NCI-H1092 treated with DMSO at 0.1 percent for 48 hours (cell line): ENCODE results near the gene IL23A.
"Not testable (repeated sequence)": the region's sequence is repeated elsewhere in the genome, so short reads cannot be mapped to it uniquely, and the experiment has no call there.

Experiments
- DNase-seq: peaks from one replicate; lab custom pipeline; 2025; lab: John Stamatoyannopoulos, UW

Gene IL23A

DNA sequence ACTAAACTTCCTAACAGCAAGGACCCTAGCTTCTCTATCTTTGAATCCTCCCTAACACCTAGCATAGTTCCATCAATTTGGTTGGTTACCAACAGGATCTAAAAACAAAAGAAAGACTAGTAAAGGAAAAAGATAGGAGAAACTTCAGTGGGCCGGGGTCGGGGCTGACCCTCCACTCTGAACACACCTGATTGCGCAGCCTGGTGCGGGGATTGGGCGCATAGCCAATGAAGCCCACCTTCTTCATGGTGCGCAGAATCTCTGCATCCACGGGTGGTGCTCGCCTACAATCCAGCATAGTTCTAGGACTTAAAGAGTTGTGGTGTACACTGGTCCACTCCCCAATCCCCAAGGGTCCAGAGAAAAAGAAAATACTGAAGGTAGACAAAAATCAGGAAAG is 12.6 kb upstream of the IL23A start:
- DNase-seq = no peak

DNA sequence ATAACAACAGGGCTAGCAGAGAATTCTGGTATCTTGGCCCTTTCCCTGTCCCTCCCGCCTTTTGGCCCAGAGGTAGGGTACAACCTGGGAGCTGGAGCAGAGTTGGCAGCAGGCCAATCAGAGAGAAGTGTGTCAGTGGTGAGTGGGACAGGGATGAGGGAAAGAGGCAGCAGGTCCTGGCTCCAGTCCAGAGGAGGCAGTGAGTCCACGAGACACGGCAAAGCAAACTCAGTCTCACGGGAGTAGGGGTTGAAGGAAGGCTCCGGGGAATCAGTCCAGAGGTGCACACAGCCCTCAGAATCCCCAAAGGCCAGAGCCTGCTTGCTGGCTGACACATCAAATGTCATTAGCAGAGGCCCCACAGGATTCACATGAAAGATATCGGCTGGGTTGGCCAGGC is 12.2 kb upstream of the IL23A start:
- DNase-seq = no peak

DNA sequence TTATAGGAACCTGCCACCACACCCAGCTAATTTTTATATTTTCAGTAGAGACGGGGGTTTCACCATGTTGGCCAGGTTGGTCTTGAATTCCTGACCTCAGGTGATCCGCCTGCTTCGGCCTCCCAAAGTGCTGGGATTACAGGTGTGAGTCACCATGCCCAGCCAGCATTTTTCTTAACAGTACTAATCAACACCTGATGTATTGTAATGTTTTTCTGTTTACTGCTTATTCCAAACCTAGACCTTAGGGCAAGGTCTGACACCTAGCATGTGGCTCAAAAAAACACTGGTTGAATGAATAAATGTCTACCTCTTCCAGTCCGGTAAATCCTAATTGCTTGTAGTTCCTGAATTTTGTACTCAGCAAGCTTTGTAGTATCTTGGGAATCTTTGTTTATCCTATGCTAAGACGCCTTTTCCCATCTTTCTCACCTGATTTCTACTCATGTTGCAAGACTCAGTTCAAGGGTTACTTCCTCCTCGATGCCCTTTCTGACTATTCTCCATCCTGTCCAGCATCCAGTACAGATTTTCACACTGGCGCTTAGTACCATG is 7.7 kb upstream of the IL23A start:
- no peak for DNase-seq

DNA sequence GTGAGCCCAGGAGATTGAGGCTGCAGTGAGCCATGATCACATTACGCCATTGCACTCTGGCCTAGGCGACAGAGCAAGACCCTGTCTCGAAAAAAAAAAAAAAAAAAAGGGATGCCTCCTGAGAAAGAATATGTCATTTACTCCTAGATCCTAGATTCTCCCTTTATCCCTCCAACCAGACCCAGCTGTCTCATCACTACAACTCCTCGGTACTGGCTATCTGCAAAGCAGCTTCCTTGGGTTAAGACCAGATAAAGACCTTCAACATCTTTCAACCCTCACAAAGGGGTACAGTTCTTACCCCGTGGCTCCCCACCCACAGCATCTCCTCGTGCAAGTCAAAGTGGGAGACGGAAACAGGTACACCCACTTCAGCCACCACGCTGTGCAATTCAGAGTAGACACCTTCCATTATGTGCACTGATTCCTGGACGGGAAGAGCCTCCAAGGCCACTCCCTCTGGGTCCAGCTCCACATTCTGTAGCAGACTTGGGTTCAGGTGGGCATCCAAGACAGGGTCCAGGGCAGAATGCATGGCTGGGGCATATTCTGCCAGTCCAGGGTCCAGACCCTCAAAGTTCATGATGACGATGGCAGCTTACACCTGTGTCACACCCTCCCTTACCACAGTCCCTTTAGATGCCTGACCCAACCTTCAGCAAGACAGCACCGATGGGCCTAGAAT is 6.0 kb upstream of the IL23A start:
- DNase-seq = no peak

DNA sequence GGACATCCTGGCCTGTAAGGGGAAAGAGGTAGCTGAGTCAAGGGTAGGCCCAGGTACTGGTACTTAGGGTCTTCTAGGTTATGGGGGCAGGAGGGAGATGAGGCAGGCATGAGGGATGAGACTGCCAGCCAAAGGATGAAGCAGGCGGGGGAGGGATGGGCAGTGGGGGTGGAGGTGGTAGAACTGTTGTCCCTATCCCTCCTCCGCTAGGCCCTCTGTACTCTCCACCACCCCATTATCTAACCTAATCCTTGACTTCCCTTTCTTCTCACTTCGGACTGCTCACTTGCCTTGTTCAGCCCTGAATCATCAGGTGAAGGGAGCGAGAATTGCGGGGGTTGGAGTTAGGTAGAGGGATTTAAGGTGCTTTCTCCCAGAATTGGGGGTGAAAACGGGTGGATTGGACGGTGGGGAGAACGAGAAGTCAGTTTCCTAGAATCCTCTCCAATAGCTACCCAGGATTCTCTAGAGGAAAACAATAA is 5.4 kb upstream of the IL23A start:
- no peak for DNase-seq

DNA sequence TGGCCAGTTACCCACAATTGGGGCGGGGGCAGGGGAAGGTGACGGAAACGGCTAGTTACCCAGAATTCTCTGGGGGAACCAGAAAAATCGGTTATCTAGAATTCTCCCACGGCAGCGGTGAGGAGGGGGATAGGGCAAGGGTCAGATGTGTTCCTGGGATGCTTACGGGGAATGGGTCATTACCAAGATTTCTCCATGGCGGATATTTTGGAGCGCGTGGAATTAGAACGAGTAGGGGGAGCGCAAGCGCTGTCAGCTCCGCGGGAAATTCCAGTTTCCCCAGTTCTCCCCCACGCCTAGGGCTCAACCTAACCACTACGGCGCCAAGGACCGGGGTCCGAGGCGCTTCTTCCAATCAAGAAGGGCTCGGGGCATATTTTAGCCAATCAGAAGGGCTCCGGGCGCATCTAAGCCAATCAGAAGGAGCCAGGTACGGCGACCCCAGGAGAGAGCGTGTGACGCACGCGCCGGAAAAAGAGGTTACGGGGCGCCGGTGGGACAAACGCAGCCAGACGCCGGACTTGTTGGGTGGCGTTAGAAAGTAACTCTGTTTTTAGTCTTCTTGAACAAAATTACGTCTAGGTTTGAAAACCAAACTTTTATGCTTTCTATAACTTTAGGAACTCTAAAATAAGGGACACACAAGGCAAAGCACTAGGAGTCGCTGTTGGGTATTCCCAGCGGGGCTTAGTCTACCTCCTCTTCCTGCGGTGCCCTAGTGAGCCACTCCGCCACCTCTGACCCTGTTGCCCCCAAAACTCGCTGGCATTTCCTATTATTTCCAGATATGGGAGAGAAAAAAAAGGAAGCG is 4.8 kb upstream of the IL23A start, which contains the start of gene PAN2:
Gene PAN2, minus strand, starts transcription at position 322 of the 811 bp plus-strand sequence. CDS start 906 bp downstream, outside the sequence.
- DNase-seq = peak; percentile 92

DNA sequence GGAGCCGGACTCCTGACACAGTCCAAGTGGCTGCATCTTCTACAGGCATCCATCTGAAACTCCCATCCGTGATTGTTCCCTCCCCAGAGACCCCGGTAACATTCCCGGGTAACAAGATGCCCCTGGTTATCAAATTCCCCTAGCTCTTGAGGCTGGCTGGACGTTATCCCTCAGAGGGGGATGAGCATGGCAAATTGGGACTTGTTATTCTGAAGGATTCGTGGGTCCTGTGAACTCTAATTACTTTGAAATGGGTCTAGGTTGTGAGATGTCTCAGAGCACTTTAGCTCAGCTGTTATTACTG is 4.2 kb upstream of the IL23A start:
- no peak for DNase-seq

DNA sequence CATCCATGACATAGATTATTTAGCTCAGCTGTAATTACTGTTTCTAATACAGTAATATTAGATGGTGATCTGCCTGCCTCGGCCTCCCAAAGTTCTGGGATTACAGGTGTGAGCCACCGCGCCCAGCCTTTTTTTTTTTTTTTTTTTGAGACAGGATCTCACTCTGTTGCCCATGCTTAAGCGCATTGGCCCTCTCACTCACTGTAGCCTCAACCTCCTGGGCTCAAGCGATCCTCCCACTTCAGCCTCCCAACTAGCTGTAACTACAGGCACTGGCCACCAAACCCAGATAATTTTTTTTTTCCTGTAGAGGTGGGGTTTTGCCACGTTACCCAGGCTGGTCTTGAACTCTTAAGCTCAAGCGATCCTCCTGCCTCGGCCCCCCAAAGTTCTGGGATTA is 3.2 kb upstream of the IL23A start:
- not testable (repeated sequence) for DNase-seq

DNA sequence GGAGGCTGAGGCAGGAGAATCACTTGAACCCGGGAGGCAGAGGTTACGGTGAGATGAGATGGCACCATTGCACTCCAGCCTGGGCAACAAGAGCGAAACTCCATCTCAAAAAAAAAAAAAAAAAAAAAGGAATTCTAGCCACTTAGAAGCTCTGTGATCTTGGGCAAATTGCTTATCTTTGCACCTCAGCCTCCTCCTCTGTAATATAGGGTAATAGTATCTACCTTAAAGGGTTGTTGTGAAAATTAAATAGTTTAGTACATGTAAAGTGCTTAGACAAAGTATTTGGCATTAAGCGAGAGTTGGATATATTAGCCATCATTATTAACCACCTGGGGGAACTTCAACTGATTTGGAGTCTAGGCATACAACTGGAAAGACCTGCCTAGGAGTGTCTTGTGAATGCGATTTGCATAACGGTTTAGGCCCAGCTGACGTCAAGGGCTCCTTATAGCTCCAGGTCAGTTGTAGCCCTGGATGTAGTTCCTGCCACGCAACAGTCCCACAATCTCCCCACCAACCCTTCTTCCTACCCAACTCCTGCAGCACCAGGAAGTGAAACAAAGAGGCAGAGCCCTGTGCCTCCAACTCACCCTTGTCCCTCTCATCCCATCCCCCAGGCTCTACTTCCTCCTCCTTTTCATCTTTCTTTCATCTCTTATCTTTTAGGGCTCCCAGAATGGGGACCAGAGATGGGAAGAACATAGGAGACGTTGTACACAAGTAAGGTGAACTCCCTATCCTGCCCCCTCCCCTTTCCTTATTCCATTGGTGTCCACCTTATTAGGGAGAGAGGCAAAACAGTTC is 2.1 kb upstream of the IL23A start:
- no peak for DNase-seq

DNA sequence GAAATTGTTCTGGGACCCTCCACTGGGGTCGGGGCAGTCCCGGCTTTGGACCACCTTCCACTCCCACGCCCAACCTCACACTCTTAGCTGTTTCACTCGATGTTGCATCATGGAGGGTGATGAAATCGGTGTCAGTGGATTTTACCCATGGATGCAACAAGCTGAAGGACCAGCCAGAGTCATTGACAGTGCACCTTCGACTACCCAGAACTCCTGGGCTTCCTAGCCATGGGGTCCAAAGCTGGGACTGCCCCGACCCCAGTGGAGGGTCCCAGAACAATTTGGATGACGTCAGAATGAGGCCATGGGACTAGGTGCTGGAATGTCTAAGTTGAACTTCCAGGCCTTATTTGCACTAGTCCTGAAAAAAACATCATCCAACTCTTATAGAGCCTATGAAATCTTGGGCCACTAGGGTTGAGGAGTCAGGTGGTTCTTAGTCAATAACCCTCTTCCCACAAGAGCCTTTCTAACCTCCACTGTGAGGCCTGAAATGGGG is 882 bp upstream of the IL23A start:
- no peak for DNase-seq

DNA sequence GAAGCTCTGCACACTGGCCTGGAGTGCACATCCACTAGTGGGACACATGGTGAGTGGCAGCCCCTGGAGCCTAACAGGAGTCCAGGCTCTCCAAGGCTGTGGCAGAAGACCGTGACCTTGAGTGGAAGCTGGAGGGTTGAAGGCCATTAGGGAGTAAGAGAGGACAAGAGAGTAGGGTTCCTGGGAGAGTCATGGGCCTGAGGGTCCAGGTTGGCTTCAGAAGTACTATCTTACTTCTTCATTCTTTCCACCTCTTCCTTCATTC is 406 bp downstream of the IL23A start:
- DNase-seq = no peak

DNA sequence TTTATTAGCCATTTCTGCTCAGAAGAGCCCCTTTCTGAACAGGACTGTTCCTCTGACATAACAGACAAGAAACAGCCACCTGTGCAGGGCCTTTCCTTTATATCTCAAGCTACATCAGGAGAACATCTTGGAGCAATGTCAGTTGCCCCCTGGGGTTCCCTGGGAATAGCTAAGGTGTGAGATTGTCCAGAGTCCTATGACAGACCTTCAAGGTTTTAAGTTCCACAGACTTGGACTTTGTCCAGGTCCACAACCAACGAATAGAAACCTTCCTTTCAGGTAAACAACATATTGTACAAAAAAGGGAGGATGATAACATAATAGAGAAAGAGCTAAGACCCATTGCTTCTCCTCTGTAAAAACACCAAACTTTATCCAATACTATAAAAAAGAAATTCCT is 2.9 kb downstream of the IL23A start:
- no peak for DNase-seq

DNA sequence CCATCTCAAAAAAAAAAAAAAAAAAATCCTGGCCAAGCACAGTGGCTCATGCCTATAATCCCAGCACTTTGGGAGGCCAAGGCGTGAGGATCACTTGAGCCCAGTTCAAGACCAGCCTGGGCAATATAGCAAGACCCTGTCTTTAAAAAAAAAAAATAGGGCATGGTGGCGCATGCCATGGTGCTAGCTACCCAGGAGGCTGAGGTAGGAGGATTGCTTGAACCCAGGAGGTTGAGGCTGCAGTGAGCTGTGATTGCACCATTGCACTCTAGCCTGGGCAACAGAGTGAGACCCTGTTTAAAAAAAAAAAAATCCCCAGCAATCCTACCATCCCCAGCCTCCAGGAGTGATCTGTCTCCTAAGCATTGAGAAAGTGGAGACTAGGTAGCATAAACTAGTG is 3.6 kb downstream of the IL23A start:
- not testable (repeated sequence) for DNase-seq

DNA sequence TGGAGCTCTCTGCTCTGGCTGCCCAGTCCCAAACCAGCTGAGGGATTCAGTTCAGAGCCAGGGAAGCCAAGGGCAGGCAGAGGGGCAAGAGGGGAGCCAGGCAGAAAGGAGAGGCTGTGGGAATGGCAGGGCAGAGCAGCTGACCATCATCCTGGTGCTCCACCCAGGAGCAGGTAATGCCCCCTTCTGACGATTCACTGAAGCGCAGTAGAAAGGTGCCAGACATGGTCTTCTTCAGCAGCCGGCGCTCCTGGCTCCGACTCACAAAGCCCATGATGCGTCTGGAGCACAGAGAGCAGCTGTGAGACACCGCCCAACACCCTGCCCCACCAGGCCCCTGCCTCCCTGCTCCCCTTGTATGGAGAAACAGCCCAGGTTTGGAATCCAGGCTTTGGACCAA is 8.0 kb downstream of the IL23A start:
- DNase-seq = no peak

DNA sequence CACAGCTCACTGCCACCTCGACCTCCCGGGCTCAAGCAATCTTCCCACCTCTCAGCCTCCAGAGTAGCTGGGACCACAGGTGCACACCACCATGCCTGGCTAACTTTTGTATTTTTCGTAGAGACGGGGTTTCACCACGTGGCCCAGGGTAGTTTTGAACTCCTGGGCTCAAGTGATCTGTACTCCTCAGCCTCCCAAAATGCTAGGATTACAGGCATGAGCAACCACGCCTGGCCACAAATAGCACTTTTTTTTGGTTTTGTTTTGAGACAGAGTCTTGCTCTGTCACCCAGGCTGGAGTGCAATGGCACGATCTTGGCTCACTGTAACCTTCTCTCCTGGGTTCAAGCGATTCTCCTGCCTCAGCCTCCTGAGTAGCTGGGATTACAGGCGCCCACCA is 8.6 kb downstream of the IL23A start:
- not testable (repeated sequence) for DNase-seq

DNA sequence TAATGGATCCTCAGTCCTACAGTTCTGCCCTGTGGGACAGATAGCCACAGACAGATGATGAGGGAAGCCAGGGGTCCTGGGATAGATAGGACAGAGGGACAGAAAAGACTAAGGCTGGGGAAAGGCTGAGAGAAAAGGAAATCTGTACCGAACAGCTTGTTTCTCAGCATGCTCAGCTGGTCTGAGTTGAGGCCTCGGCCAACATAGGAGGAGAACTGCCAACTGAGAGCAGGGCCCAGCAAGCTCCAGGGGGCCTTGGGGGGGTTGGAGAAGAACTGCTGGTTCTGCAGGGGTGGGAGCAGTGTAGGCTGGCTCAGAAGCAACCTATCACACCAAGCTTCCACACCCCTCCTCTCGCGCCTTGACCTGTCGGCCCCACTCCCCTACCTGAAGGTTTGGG is 10.1 kb downstream of the IL23A start:
- DNase-seq = no peak

DNA sequence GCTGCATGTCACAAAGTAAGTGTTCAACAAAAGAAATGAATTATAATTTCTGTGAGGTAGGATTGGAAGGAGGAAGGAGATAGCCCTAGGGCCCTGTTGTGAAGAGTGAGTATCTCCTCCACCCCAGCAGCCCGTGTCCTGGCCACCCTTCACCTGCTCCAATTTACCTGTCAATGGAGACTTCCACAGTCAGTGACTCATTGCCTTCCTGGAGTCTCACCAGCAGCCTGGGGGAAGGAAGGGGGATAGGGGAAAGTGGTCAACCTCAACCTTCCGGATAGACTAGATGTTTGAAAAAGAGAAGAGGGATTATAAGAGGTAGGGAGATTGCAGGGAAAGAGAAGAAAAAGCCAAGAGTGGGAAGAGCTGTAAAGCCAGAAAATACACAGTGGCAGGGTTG is 12.0 kb downstream of the IL23A start:
- DNase-seq = no peak

DNA sequence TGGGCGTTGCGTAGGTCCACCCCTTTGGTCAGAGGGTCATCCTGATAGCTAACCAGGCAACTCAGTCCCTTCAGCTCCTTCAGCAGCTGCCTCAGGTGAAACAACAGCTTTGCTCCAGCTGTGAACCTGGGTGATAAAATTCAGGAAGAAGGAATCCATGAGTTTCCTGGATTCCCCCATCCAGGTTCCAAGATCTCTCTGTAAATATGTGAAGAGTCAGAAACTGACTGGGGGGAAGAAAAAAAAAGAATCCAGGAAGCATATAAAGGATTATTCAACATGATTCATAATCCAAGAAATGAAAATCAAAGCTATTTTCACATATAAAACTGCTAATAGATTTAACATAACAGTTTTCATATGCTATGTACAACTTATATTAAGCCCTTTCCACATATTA is 12.6 kb downstream of the IL23A start:
- DNase-seq = no peak

DNA sequence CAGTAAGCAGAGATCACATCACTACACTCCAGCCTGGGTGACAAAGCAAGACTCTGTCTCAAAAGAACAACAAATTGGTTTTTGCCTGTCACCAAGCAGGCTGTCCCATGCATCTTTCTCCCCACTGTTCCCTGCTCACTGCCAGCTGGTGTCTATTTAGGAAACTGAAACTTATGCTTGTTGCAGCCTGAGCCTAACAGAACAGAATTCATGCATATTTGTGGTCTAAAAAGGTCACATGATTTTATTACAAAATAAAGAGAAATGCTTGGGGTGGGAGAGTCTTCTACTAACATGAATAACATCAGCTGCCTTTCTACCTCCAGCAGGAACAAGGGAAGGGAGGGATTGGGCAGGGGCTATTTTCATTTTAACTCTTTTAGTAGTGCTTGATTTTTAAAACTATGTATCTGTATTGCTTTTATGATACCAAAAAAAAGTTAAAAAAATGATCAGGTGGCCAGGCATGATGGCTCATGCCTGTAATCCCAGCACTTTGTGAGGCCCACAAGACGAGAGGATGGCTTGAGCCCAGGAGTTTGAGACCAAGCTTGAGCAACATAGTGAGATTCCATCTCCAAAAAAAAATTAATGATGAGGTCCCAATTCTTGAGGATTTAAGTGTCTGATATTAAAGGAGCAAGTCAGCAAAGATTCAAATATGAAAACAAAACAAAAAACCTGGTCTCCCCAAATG is 20.3 kb downstream of the IL23A start:
- DNase-seq = no peak

DNA sequence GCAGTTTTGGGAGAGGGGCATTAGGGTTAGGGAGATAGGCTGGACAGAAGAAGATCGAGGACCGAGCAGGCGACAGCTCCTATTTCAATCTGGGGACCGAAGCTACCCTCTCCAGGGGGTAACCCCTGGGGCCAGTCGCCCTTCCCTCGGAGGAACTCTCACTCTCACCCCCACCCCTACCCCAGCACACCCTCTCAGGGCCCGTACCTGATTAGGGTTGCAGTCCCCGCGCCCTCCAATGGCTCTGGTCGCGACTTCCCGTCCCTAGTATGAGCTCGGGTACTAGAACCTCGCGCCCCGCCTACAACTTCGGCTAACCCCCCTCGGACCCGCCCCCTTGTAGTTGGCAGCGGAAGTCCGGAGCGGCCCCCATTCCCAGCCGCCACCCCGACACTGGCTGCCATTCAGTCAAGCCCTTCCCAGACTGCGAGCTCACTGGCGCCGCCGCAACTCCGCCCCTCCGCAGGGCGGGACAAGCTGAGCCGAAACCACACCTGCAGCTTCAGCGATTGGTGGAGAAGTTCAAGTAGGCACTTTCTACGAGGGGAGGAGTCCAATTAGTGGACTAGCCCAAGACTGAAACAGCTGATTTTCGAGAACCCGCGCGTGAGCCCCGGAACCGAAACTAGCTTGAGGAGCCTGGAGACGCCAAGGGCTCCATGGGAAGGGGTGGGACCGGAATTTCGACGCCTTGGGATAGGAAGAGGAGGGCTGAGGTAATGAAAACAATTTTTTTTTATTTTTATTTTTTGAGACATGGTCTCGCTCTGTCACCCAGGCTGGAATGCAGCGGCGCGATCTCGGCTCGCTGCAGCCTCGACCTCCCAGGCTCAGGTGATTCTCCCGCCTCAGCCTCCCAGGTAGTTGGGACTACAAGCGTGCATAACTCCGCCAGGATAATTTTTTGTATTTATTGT is 21.4 kb downstream of the IL23A start, which contains the start of gene STAT2:
Gene STAT2, minus strand, starts transcription at position 257 of the 917 bp plus-strand sequence. CDS start 3,536 bp downstream, outside the sequence.
- DNase-seq = peak; percentile 96
